RWPE1 (cell line): ENCODE results near the gene DLX4.

Experiments
- CTCF ChIA-PET: fragments of 350-600 bp; sonication (Branson Sonifier 250); formaldehyde crosslinking; extraction: SDS; loops from one replicate; lab custom pipeline; 2021; lab: Yijun Ruan, JAX
- POLR2A ChIA-PET: fragments of 400-600 bp; formaldehyde crosslinking; extraction: SDS; loops from one replicate; lab custom pipeline; 2020; ENCODE audit warnings: antibody characterized with exemption; ENCODE audit not compliant: low non-redundant PET; lab: Yijun Ruan, JAX
- DNase-seq: peaks from one replicate; pipeline ENCODE4 v3.0.0; 2012; ENCODE audit warnings: low spot score
- H3K27ac ChIP-seq: fragments of 450-650 bp; 2 replicates; pipeline ENCODE4 v1.5.1; 2017
- TF ChIP-seq, protein P1 (sequence below): fragments of 450-650 bp; conservative IDR thresholded peaks from 2 replicates; pipeline ENCODE4 v1.5.1; 2017; ENCODE audit warnings: low read depth, mild to moderate bottlenecking

The DLX4 gene

DNA sequence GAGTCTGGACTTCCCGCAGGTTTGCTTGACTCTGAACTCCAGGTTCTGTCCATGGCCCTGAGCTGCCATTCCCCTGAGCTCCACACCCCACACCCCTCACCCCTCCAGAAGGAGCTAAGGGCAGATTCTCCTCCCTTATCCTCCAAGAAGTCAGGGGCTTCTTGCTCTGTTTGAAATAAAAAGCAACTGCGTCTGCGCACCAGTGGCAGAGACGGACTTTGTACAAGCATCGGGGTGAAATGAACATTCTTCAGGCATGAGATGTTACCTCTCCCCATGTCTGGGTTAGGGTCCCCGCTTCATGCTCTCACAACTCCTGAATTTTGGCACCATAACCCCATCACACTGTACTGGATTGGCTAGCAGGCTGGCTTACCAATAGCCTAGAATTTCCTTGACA, 36.1 kb upstream of the DLX4 start:
- CTCF ChIA-PET, result interaction anchor here (0.6 to 0.7 kb wide), 2 partner anchors 22 to 51 kb away, joined by 3 read pairs; no protein-coding TSS in a partner anchor
- no peak overlapping the region for H3K27ac ChIP-seq
- no peak for DNase-seq
- TF ChIP-seq, protein P1, sequence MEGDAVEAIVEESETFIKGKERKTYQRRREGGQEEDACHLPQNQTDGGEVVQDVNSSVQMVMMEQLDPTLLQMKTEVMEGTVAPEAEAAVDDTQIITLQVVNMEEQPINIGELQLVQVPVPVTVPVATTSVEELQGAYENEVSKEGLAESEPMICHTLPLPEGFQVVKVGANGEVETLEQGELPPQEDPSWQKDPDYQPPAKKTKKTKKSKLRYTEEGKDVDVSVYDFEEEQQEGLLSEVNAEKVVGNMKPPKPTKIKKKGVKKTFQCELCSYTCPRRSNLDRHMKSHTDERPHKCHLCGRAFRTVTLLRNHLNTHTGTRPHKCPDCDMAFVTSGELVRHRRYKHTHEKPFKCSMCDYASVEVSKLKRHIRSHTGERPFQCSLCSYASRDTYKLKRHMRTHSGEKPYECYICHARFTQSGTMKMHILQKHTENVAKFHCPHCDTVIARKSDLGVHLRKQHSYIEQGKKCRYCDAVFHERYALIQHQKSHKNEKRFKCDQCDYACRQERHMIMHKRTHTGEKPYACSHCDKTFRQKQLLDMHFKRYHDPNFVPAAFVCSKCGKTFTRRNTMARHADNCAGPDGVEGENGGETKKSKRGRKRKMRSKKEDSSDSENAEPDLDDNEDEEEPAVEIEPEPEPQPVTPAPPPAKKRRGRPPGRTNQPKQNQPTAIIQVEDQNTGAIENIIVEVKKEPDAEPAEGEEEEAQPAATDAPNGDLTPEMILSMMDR, result no peak
- POLR2A ChIA-PET, result interaction anchor here (0.6 kb wide), 1 partner anchor 61 kb away, joined by 3 read pairs; no protein-coding TSS in a partner anchor

GRCh38 chr17:49935526-49936210, 33.3 kb upstream of the DLX4 start:
- ChIA-PET CTCF (no interaction called here), POLR2A (no interaction called here)
- no peak overlapping the region for H3K27ac ChIP-seq
- DNase-seq, result no peak
- TF ChIP-seq, protein P1, result no peak

- no peak for DNase-seq
- ChIA-PET POLR2A (no interaction called here), CTCF (no interaction called here)
- TF ChIP-seq, protein P1, result no peak
- H3K27ac ChIP-seq, result no peak overlapping the region
Observed at GRCh38 chr17:49936386-49936785, 32.6 kb upstream of the DLX4 start.

- no peak overlapping the region for H3K27ac ChIP-seq
- CTCF ChIA-PET, result interaction anchor here (0.6 to 2.1 kb wide), 3 partner anchors 13 to 1117 kb away, joined by 4 to 16 read pairs (median 10); no protein-coding TSS in a partner anchor
- TF ChIP-seq, protein P1, result no peak
- POLR2A ChIA-PET, result interaction anchor here (0.5 kb wide), 1 partner anchor 16 kb away, joined by 9 read pairs; no protein-coding TSS in a partner anchor
- DNase-seq, result no peak
Observed at GRCh38 chr17:49939318-49939717, 29.7 kb upstream of the DLX4 start.

DNA sequence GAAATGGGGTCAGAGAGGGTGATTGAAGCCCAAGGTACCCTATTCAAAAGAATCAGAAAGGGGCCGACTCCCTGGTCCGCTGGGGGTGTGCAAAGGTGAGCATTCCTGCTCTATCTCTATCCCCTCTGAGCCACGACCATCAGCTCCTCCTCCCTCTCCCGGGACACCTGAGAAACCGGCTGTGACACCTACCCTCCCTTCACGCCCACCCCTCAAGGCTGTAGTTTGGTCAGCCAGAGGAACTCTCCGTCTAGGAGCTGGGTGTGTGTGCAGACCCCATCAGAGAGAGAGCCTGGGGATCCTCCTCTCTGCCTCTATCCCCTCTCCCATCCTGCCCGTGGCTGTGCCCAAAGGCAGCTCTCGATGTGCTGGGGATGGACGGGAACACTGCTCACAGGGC, 27.6 kb upstream of the DLX4 start:
- CTCF ChIA-PET, result interaction anchor here (0.5 to 1.8 kb wide), 4 partner anchors 11 to 86 kb away, joined by 3 to 9 read pairs (median 6); no protein-coding TSS in a partner anchor
- POLR2A ChIA-PET, result no interaction called here
- no peak for DNase-seq
- H3K27ac ChIP-seq, result no peak overlapping the region
- TF ChIP-seq, protein P1, result no peak

DNA sequence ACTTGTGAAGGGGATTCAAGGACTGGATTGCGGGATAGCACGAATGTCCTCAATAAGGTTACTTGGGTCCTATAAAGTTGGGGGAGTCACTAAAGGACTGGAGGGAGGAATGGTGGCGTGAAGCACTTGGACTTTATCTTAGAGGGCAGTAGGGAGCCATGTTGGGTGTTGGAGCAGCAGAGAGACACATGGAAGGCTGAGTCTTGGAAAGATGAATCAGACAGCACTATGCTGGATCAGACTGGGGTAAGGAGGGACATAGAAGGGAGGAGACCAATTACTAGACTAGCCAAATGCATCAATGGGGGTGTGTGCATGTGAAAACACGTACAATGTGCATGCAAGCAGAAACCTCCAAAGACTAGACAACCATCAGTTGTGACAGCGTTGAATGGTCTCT, 26.0 kb upstream of the DLX4 start:
- ChIA-PET POLR2A (no interaction called here), CTCF (interaction anchor here (0.6 kb wide), 1 partner anchor 371 kb away, joined by 3 read pairs; no protein-coding TSS in a partner anchor)
- H3K27ac ChIP-seq, result no peak overlapping the region
- TF ChIP-seq, protein P1, result no peak
- DNase-seq, result no peak
